ENCODE results near the gene ATP5ME.

DNA sequence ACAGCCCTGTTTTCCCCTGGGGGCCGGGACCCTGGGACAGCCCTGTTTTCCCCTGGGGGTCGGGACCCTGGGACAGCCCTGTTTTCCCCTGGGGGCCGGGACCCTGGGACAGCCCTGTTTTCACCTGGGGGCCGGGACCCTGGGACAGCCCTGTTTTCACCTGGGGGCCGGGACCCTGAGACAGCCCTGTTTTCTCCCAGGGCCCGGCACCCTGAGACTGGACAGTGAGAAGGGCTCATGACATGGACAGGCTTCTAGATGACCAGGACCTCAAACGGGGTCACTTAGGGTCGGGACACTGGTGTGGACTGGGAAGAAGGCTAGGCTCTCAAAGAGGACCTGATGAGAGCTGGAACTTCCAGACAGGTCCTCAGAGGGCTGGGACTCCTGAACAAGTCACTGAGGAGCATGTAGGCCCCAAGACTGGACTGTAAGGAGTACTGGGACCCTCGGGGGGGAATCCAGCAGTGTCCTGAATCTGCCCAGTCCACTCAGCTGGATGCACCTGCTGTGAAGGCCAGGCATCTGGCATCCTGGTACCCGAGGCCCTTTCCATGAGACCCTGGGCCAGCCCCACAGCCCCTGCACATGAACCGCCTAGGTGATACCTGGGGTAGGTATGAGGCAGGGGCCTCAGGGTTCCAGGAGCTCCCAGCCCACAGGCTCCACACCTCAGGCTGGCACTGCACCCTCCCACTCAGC, 34.0 kb upstream of the ATP5ME start:
- TF ChIP-seq, protein P1, sequence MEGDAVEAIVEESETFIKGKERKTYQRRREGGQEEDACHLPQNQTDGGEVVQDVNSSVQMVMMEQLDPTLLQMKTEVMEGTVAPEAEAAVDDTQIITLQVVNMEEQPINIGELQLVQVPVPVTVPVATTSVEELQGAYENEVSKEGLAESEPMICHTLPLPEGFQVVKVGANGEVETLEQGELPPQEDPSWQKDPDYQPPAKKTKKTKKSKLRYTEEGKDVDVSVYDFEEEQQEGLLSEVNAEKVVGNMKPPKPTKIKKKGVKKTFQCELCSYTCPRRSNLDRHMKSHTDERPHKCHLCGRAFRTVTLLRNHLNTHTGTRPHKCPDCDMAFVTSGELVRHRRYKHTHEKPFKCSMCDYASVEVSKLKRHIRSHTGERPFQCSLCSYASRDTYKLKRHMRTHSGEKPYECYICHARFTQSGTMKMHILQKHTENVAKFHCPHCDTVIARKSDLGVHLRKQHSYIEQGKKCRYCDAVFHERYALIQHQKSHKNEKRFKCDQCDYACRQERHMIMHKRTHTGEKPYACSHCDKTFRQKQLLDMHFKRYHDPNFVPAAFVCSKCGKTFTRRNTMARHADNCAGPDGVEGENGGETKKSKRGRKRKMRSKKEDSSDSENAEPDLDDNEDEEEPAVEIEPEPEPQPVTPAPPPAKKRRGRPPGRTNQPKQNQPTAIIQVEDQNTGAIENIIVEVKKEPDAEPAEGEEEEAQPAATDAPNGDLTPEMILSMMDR (IDR thresholded peaks at IDR 0.05; ENCODE audit: low read length), result no peak
- no peak for TF ChIP-seq EZH2 (IDR thresholded peaks at IDR 0.05; ENCODE audit: borderline replicate concordance, low read length)

Measured in OCI-LY1 (cell line).